ENCODE results near the gene CELF3. TPM values are rescaled to one million over a fixed set of nuclear protein-coding genes. Genes with fewer than 3 reads are reported as not detected.
"Not testable (repeated sequence)": the region's sequence is repeated elsewhere in the genome, so short reads cannot be mapped to it uniquely, and the experiment has no call there.

Gene CELF3
- total RNA-seq (2014; rRNA removed; shearing (Covaris generic)): not detected in 2 replicates
- polyA plus RNA-seq (2015; cell fraction: cytosol; rRNA removed): not detected in 2 replicates
- polyA plus RNA-seq (2015; cell fraction: nucleus; rRNA removed): not detected in 2 replicates

DNA sequence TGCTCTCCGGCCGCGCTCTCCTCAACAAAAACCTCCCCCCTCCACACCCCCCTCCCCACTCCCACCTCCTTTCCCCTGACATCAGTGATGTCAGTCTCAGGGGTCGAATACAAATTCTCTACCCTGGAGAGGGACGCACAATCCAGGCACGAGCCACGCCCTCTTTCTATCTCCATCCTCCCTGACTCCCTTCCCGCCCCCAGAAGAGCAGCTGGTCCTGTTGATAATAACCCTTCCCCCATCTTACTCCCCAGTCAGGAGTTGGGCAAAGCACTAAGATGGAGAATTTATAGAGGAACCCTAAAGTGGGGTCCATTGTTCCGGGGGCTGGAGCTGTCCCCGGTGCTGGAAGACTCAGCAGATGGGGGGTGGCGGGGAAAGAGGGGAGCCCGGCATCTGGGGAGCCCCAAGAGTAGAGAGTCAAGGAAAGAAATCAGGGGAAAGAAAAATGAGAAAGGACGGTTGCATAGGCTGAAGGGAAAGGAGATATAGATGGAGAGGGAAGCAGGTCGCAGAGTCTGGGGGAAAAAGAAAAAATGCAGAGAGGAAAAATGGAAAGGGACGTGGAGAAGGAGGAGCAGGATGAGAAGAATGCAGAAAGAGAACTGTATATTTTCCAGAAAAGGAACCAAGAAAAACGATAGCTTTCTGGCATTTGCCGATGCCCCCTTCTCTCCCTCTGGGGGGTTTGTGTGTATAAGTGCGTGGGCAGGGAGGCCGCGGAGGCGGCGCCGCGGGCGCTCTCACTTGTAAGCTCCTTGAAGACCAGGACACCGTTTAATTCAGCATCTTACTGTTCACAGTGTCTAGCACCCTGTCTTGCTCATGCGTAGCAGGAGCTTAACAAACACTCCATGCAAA lies at the start of gene CELF3:
TSS of gene CELF3 (minus strand) at position 33 of the 861 bp plus-strand sequence. CDS start 783 bp downstream, outside the sequence.
- in situ Hi-C loops (cut with HindIII; ENCODE audit: low pct_unique_long_range_greater_than_20kb, low sequenced_read_pairs): no loop called here
- peak; percentile 28 for DNase-seq (ENCODE audit: low read depth, low spot score)

- in situ Hi-C loops (cut with HindIII; ENCODE audit: low pct_unique_long_range_greater_than_20kb, low sequenced_read_pairs): no loop called here
- DNase-seq (ENCODE audit: low read depth, low spot score): no peak
These were observed 47.4 kb upstream of the CELF3 start for GRCh38 chr1:151763990-151764389.

DNA sequence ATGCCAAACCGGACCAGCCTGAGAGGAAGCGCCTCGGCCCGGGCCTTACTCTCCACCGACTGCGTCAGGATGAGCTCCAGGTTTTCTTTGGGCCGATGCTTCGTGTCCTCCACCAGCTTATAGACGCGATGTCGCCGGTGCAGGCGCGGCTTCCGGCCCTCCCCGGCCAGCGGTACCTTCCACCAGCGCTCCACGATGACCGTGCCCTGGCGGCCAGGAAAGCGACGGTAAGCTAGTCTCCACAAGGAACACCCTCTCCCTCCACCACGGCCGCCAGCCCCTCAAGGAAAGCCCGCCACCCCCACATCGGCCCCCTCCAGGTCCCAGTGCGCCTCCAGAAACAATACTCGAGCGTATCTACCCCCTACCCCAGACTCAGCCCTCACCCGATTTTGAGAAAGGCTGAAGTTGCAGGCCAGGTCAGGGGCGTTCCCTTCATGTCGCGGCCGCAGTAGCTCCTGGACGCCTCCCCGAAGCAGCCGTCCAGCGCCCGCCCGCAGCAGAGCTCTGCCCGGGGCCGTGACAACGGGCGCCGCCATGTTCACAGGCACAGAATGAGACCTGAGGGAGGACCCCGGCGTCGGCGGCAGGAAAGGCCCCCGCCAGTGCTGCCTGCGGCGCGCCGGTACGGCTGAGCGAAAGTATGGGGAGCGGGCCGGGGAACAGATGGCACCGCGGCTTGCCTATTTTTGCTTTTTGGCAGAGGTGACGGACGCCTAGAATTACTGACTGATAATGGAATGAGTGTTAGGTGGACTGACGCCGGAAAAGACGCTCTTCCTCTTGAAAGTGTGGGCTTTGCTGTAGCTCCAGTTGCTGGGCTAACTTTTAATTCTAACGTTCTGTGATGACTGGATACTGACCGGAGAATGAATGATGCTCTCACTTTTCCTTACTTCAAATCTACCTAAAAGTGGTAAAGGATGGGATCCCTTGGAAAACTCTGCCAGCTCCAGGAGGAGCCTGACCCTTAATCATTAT lies 46.6 kb upstream of the CELF3 start, which contains the start of gene MRPL9:
TSS of gene MRPL9 (minus strand) at position 556 of the 981 bp plus-strand sequence. CDS start at position 539, 17 bp downstream.
- in situ Hi-C loops (cut with HindIII; ENCODE audit: low pct_unique_long_range_greater_than_20kb, low sequenced_read_pairs): no loop called here
- DNase-seq (ENCODE audit: low read depth, low spot score): peak; percentile 84

GRCh38 chr1:151760597-151761385 lies 44.2 kb upstream of the CELF3 start:
- no peak for DNase-seq (ENCODE audit: low read depth, low spot score)

DNA sequence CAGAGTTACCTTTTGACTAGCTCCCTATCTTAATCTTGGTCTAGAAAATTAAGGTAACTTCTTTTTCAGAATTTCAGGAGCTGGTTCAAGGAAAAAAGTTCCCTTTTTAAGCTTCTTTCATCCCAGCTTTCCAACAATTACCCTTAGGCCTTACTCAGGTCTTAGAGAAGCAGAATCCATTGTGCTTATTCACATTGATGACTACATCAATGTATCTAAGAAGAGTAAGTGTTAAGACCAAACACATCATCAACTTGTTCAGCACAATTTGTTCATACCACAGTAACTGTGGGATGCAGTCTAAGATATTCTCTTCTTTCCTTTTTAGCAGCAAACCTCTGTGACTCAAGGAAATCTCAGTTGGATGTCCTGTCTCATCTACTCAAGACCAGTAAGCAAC lies 42.6 kb upstream of the CELF3 start:
- DNase-seq (ENCODE audit: low read depth, low spot score): no peak
- in situ Hi-C loops (cut with HindIII; ENCODE audit: low pct_unique_long_range_greater_than_20kb, low sequenced_read_pairs): no loop called here

More at GRCh38 chr1:151760597-151761385, 44.2 kb upstream of the CELF3 start:
- in situ Hi-C loops (cut with HindIII; ENCODE audit: low pct_unique_long_range_greater_than_20kb, low sequenced_read_pairs): no loop called here

DNA sequence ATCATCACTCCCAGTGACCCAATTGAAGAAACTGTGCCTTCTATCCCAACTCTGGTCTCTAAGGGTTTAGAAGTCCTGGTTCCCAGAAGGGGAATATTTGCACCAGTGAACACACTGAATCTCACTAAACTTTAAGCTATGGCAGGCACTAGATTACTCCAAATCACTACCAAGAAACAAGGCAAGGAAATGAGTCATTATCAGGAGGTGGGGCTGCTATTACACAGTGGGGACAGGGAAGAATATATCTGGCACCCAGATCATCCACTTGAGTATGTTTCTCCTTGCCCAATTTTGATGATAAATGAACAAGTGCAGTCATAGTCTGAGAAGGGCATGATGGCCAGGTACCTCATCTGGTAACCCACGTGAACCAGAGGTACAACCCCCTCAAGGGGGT lies 39.7 kb upstream of the CELF3 start:
- in situ Hi-C loops (cut with HindIII; ENCODE audit: low pct_unique_long_range_greater_than_20kb, low sequenced_read_pairs): no loop called here

GRCh38 chr1:151741516-151741915 lies 24.9 kb upstream of the CELF3 start:
- DNase-seq (ENCODE audit: low read depth, low spot score): no peak
- in situ Hi-C loops (cut with HindIII; ENCODE audit: low pct_unique_long_range_greater_than_20kb, low sequenced_read_pairs): no loop called here

More for the DNA sequence above, 39.7 kb upstream of the CELF3 start:
- DNase-seq (ENCODE audit: low read depth, low spot score): no peak

DNA sequence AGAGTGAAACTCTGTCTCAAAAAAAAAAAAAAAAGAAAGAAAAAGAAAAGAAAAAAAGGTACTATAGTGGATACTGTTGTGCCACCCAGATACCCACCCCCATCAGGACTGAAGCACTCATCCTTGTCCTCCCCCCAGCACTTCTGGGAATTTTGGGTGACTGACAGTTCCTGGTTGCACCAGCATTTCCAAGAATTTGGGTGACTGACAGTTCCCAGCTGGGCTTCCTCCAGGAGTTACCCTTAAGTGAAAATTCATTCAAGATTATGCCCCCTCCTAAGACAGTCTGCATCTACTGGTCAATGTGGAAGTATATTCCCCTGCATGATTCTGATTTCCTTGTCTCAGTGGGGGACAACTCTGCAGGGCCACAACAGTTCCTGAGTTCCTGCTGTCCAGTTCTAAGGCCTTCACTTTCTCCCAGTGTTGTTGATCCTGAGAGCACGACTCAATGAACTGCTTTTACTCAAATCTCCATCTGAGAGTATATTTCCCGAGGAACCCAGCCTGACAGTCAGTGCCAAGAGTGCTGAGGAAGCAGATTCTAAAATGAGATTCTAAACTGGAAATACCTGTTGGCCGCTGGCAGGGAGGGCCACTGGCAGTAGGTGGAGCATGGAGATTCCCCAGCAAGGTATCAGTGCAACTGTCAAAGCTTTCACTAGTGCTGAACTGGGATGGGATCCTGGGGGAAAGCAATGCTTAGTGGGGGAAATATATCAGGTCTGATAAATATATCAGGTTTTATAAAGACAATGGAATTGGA lies 23.2 kb upstream of the CELF3 start:
- DNase-seq (ENCODE audit: low read depth, low spot score): no peak
- in situ Hi-C loops (cut with HindIII; ENCODE audit: low pct_unique_long_range_greater_than_20kb, low sequenced_read_pairs): no loop called here

DNA sequence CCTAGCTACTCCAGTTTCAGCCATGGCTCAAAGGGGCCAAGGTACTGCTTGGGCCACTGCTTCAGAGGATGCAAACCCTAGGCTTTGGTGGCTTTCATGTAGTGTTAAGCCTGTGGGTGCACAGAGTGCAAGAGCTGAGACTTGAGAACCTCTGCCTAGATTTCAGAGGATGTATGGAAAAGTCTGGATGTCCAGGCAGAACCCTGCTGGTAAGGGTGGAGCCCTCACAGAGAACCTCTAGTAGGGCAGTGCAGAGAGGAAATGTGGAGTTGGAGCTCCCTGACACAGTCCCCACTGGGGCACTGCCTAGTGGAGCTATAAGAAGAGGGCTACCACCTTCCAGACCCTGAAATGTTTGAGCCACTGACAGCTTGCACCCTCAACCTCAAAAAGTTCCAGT lies 20.9 kb upstream of the CELF3 start:
- in situ Hi-C loops (cut with HindIII; ENCODE audit: low pct_unique_long_range_greater_than_20kb, low sequenced_read_pairs): no loop called here
- DNase-seq (ENCODE audit: low read depth, low spot score): no peak

DNA sequence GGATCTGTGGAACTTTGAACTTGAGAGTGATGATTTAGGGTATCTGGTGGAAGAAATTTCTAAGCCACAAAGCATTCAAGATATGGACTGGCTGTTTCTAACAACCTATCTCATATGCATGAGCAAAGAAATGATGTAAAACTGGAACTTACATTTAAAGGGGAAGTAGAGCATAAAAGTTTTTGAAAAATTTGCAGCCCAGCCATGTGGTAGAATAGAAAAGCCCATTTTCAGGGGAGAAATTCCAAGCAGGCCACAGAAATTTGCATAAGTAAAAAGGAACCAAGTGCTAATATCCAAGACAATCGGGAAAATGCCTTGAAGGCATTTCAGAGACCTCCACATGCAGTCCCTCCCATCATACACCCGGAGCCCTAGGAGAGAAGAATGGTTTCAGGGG lies 20.4 kb upstream of the CELF3 start:
- DNase-seq (ENCODE audit: low read depth, low spot score): no peak
- in situ Hi-C loops (cut with HindIII; ENCODE audit: low pct_unique_long_range_greater_than_20kb, low sequenced_read_pairs): no loop called here

- DNase-seq (ENCODE audit: low read depth, low spot score); in situ Hi-C loops (cut with HindIII; ENCODE audit: low pct_unique_long_range_greater_than_20kb, low sequenced_read_pairs): not testable (repeated sequence)
These were observed 17.4 kb upstream of the CELF3 start for GRCh38 chr1:151733995-151734394.

DNA sequence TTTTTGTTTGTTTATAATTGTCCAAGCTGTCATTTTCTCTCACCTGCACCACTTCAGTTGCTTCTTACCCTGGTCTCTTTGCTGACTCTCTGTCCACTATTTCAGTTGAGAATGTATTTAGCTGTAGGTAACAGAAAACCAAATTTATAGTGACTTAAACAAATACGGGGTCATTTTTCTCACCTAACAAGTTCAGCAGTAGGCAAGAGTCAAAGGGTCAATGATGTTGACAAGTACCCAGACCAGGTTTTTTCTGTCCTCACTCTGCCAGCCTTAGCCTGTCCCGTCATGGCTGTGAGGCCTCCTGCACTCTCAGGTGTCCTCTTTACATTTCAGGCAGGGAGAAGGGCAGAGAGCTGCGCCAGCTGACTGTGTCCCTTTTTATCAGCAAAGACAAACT lies 16.5 kb upstream of the CELF3 start:
- DNase-seq (ENCODE audit: low read depth, low spot score): no peak
- in situ Hi-C loops (cut with HindIII; ENCODE audit: low pct_unique_long_range_greater_than_20kb, low sequenced_read_pairs): no loop called here

GRCh38 chr1:151729966-151730291 lies 13.3 kb upstream of the CELF3 start:
- DNase-seq (ENCODE audit: low read depth, low spot score): no peak
- in situ Hi-C loops (cut with HindIII; ENCODE audit: low pct_unique_long_range_greater_than_20kb, low sequenced_read_pairs): no loop called here

GRCh38 chr1:151729157-151729965 lies 12.8 kb upstream of the CELF3 start:
- DNase-seq (ENCODE audit: low read depth, low spot score): no peak
- in situ Hi-C loops (cut with HindIII; ENCODE audit: low pct_unique_long_range_greater_than_20kb, low sequenced_read_pairs): no loop called here

DNA sequence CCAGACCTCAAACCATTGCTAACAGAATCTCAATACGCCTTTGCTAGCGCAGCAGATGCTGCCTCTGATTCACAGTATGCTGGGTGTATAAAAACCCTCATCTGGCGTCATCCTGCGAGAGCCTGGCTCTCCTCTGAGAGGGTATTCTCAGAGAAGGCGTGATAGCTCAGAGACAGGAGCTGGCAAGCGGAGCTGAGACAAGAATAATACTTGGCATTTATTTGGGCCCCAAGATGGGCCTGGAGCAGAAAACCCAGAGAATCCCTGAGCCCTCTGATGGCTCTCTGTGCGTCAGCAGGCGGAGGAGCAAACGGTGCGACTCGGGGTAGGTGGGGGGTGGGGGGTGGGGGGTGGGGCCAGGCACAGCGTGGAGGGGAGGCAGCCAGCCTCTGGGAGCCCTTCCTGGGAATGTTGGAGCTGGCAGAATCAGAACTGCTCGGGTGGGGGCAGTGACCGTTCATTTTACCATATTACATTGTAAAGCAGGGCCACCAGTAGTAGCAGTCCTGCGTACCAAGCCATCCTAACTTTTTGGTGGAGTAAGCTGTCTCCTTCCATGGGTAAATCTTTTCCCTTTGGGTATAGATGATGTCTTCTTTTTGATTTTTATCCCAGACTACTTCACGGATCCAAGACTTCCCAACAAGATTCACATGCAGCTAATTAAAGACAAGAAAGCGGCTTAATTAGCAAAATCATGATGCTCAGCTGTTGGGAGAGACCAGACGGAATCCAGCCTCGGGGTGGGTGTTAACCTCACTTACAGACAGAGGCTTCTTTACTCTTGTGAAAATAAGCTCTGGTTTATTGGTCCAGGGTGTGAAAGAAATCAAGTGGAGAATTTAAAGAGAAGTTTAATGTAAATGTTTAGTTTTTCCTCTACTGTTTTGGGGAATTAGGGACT lies 11.8 kb upstream of the CELF3 start:
- no peak for DNase-seq (ENCODE audit: low read depth, low spot score)
- in situ Hi-C loops (cut with HindIII; ENCODE audit: low pct_unique_long_range_greater_than_20kb, low sequenced_read_pairs): no loop called here

Data from SK-MEL-5 (cell line).